ENCODE results near the gene PPP1CA.

GRCh38 chr11:67420147-67420645, 18.5 kb upstream of the PPP1CA start:
- TF ChIP-seq POLR2AphosphoS5 (IDR thresholded peaks at IDR 0.05): no peak
- no peak for TF ChIP-seq CTCF (IDR thresholded peaks at IDR 0.05)
